GM10847 (cell line): ENCODE data around the gene SOWAHD.

ENCODE experiments used
- POLR2A ChIP-seq: IDR thresholded peaks from 2 replicates; pipeline ENCODE4 v1.6.1; 2011; ENCODE audit not compliant: insufficient read length; ENCODE audit errors: extremely low read depth

Gene SOWAHD

DNA sequence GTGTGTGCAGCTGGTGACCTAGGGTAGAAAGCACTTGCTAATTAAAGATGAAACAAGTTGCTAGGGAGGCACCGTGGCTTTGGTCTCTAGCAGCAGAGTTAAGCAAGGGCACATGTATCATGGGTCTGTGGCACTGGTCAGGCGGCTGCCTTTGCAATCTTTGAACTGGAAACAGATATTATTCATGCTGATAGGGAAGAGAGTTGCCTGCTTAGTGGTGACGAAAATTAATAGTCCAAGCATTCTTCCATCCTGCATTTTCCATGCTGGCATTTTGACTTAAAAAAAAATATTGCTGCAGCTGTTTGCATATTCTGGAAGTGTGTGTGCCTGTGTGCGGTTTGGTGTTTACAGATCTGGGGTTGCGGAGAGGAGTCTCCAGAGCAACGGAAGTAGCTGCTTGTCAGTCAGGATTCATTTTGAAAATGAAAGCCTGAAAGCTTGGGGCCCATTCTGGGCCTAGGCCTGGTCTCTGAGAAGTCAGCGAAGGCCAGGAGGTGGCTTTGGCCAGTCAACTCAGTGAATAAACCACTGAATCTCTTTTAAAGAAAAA lies 2.3 kb upstream of the SOWAHD start:
- TF ChIP-seq POLR2A = no peak

DNA sequence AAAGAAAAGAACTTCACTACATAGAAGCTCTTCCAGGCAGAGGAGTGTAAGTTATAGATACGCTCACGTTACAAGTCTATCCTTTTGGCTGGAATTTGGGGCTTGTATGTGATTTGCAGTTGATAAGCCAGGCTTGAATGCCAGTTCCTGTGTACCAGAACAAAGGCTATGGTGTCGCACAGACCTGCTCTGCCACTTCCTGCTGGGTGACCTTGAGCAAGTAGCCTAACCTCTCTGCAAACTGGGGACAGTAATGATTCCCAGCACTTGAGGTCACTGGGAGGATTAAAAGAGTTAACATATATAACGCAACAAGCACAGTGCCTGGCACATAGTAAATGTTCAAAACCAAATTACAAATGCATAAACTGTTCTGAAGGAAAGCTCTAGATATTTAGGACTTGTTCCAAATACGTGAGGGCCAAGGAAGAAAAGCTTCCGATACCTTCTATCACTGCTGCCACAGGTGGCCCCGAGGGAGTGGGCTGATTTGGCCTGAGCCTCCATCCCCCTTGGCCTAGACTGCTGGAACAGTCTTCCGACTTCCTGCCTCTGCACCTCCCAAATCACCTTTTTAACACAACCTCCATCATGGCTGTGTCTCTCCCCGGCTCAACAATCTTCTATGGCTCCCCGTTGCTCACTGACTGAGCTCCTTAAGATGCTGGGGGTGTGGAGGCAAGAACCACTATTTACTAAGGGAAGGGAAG lies 1.3 kb upstream of the SOWAHD start:
- TF ChIP-seq POLR2A = no peak

DNA sequence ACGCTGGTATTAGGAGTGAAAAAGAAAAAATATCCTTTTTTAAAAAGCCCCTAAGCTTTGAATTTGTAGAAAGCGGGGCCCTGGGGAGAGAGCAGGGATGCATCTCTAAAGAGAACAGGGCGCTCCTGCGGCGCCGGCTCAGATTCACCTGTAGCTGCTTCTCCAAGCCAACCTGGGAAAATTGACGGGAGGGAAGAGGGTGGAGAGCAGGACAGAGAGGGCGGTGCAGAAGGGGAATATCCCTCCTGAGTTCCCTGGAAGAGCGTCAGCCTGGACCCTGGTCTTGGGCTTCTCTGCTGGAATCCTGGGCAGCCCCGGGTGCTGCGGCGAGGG lies 776 bp upstream of the SOWAHD start:
- no peak for TF ChIP-seq POLR2A

DNA sequence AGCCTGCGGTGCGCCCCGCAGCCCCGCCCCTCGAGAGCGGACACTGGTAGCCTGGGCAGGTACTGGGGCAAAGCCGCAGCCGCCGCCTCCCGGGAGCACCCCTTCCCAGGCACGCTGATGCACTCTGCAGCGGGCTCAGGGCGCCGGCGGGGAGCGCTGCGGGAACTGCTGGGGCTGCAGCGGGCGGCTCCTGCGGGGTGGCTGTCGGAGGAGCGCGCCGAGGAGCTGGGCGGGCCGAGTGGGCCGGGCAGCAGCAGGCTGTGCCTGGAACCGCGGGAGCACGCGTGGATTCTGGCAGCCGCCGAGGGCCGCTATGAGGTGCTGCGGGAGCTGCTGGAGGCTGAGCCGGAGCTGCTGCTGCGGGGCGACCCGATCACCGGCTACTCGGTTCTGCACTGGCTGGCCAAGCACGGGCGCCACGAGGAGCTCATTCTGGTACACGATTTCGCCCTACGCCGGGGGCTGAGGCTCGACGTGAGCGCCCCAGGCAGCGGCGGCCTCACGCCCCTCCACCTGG lies 401 bp downstream of the SOWAHD start:
- TF ChIP-seq POLR2A = no peak

GRCh38 chrX:119759248-119759766 lies 919 bp downstream of the SOWAHD start:
- TF ChIP-seq POLR2A = no peak

- TF ChIP-seq POLR2A = no peak
These were observed 1.9 kb downstream of the SOWAHD start for GRCh38 chrX:119760026-119760877.

DNA sequence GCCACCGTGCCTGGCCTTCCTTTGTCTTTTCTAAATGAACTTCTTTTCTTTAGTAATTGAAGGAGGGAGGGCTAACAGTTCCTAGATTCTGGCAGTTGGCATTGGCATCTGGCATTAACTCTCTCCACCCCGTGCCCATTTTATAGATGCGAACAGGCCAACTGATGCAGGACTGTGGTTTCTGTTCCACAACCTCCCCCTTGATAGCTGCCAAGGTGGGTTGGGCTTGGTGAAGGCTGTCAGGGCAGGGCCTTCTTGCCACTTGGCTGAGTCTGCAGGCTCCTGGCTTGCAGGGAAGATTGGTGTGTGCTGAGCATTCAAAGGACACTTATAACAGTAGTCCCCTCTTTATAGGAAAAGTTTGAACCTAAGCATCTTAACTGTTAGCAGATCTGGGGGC lies 4.3 kb downstream of the SOWAHD start:
- no peak for TF ChIP-seq POLR2A

GRCh38 chrX:119763181-119763580 lies 4.8 kb downstream of the SOWAHD start:
- no peak for TF ChIP-seq POLR2A

DNA sequence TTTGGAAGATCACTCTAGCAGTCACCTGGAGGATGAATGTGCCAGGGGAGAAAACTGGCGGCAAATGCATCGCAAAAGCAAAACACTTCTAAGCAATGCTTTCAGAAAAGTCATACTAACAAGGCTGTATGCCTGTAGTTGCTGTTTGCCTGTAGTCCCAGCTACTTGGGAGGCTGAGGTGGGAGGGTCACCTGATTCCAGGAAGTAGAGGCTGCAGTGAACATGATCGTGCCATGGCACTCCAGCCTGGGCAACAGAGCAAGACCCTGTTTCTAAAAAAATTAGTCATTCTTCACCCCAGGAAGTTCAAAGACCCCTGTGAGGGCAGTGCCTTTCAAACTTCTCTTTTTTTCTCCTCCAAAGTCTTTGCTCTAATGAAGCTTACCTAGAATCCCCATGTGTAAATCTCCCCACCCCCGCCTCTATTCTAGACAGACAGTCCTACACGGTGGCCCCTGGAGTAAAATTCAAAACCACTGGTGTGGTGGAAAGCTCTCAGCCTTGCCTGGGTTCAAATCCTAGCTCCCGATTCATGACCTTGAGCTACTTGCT lies 5.5 kb downstream of the SOWAHD start:
- TF ChIP-seq POLR2A = no peak

DNA sequence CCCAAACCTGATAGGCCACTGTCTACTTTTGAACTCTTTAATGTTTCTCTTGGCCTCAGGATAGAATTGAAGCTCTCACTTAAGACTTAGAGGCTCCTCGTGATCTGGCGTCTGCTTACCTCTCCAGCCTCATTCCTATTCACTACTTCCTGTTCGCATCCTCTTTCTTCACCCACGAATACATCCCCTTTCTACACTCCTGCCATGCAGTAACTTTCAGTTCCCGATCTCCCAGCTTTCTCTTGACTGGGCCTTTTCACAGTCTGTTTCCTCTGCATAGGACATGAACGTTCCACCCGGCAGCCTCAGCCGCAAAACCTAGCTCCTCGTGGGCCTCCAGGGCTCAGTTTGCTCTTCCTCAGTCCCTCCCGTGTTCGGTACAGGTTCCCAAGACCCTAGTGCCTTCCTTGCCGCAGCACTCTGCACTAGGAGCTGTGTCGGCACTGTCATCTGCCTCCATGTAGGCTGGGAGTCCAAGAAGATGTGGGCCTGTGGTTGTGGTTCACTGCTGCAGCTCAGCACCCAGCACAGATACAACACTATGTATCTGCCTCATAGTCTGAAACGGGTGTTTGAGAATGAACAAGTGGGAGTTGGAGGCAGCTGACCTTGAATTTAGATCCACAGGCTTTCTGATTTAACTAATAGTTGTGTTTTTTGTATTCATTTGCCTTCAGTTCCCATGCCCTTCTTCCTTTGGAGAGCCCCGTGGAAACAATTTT lies 17.3 kb downstream of the SOWAHD start:
- TF ChIP-seq POLR2A = no peak

DNA sequence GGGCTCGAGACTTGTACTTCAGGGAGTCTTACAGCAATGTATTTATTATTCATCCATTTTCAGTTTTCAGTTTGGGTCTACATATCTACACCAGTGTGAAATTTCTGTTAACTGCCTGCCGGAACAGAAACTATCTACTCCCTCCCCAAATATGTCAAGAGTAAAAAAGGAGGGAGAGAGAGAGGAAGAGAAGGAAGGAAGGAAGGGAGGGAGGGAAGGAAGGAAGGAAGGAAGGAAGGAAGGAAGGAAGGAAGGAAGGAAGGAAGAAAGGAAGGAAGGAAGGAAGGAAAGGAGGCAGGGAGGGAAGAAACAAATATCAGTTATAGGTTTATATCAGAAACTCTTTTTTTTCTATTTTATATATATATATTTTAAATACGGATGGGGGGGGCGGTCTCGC lies 20.4 kb downstream of the SOWAHD start:
- no peak for TF ChIP-seq POLR2A

- TF ChIP-seq POLR2A = no peak
These were observed 24.6 kb downstream of the SOWAHD start for GRCh38 chrX:119783026-119783425.

DNA sequence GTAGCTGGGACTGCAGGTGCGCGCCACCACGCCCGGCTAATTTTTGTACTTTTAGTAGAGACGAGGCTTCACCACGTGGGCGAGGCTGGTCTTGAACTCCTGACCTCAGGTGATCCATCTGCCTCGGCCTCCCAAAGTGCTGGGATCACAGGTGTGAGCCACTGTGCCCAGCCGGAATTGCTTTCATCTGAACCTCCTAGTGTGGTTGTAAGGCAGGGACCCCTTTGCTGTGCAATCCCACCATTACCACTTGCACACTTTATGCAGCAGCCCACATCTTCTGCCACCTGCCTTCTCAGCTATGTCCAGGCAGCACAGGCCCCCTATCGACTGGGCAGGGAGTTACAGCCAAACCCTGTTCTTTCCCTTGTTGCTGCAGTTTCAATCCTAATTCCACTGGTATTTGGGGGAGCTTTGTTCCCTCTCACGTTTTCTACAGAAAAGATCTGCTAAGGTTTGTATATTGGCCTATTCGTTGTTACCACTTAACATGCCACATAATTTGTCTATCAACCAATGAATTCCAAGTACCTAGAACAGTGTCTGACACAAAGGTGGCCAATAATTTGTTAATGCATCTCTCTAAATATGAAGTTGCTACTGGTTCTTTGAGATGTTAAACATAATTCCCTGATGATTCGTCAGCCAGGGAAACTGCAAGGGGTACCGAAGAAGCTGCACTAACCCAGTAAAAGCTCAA lies 26.5 kb downstream of the SOWAHD start:
- no peak for TF ChIP-seq POLR2A

DNA sequence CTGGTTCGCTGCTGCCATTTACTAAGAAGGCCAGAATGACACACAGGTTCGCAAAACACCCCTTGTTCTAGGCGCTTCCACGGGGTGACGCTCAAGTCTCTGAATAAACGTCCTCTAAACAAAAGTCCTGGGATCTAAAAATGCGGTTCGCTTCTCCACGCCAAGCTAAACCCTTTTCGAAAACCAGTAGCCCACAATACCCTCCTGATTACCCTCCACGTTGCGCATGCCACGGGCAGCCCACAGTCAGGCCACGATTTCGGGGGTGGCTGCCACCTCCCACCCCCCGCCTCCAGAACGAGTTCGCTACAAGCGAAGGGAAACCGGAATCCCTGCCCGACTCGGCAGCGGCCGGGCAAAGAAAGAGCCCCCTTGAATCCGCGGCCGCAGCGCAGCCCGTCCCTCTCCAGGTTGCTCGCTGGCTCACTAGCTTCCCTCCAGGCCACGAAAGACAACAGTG lies 32.6 kb downstream of the SOWAHD start:
- no peak for TF ChIP-seq POLR2A
